Neural cell (in vitro differentiated cells): ENCODE results near the gene UGGT1.

Experiments used
- EZH2 ChIP-seq: fragments of 200-600, 300-800 bp; shearing (Covaris generic), sonication (generic); IDR thresholded peaks from 2 replicates; pipeline ENCODE4 v1.6.1; 2014; ENCODE audit warnings: antibody characterized with exemption, low read length, borderline replicate concordance, mild to moderate bottlenecking; ENCODE audit not compliant: insufficient read depth, poor library complexity, severe bottlenecking
- POLR2AphosphoS5 ChIP-seq: IDR thresholded peaks from 2 replicates; pipeline ENCODE4 v1.6.1; 2012
- REST ChIP-seq: IDR thresholded peaks from 2 replicates; pipeline ENCODE4 v1.6.1; 2012; ENCODE audit warnings: borderline replicate concordance
- SMC3 ChIP-seq: fragments of 450-650 bp; conservative IDR thresholded peaks from 2 replicates; pipeline ENCODE4 v1.6.1; 2014; ENCODE audit warnings: antibody characterized with exemption, mild to moderate bottlenecking, moderate library complexity; ENCODE audit not compliant: poor library complexity
- TAF1 ChIP-seq: IDR thresholded peaks from 2 replicates; pipeline ENCODE4 v1.6.1; 2012; ENCODE audit warnings: low read depth
- TF ChIP-seq, protein P1 (sequence below): fragments of 450-650 bp; IDR thresholded peaks from 2 replicates; pipeline ENCODE4 v1.5.1; 2014; ENCODE audit warnings: antibody characterized with exemption, mild to moderate bottlenecking, moderate library complexity; ENCODE audit not compliant: poor library complexity, severe bottlenecking

DNA sequence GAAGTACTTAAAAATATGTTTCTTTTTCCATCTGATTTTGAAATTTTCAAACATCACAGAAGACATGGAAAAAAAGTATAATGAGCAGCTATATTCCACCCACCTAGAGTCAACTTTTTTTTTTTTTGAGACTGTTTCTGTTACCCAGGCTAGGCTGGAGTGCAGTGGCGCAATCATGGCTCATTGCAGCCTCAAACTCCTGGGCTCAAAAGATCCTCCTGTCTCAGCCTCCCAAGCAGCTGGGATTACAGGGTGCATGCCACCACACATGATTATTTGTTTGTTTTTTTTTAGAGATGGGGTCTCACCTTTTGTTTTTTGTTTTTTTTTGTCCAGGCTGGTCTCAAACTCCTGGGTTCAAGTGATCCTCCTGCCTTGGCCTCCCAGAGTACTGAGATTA, 26.6 kb upstream of the UGGT1 start:
- TF ChIP-seq, protein P1, sequence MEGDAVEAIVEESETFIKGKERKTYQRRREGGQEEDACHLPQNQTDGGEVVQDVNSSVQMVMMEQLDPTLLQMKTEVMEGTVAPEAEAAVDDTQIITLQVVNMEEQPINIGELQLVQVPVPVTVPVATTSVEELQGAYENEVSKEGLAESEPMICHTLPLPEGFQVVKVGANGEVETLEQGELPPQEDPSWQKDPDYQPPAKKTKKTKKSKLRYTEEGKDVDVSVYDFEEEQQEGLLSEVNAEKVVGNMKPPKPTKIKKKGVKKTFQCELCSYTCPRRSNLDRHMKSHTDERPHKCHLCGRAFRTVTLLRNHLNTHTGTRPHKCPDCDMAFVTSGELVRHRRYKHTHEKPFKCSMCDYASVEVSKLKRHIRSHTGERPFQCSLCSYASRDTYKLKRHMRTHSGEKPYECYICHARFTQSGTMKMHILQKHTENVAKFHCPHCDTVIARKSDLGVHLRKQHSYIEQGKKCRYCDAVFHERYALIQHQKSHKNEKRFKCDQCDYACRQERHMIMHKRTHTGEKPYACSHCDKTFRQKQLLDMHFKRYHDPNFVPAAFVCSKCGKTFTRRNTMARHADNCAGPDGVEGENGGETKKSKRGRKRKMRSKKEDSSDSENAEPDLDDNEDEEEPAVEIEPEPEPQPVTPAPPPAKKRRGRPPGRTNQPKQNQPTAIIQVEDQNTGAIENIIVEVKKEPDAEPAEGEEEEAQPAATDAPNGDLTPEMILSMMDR: no peak
- TF ChIP-seq EZH2: no peak
- TF ChIP-seq SMC3: no peak
- no peak for TF ChIP-seq POLR2AphosphoS5
- TF ChIP-seq TAF1: no peak
- no peak for TF ChIP-seq REST
